HEK293 (cell line): ENCODE data around the gene PTPN3.

Experiments used
- CTCF ChIA-PET: fragments of 350-600 bp; formaldehyde crosslinking; extraction: SDS; loops from one replicate; lab custom pipeline; 2021; ENCODE audit warnings: antibody characterized with exemption; lab: Yijun Ruan, JAX
- POLR2A ChIA-PET: fragments of 300-600 bp; formaldehyde crosslinking; extraction: SDS; loops from one replicate; lab custom pipeline; 2020; ENCODE audit warnings: antibody characterized with exemption, inconsistent platforms; lab: Yijun Ruan, JAX
- H3K27ac ChIP-seq: fragments of 200-500 bp; sonication (Bioruptor generic); 2 replicates; pipeline ENCODE4 v1.5.1; 2014; ENCODE audit warnings: low read depth, low read length, control low read depth, inconsistent platforms; ENCODE audit errors: extremely low read depth
- H3K36me3 ChIP-seq, 2 experiments: fragments of 200-500 bp in 1 of 2; sonication (Bioruptor generic) in 1 of 2; 1 replicate in 1 of 2; 2 replicates in 1 of 2; pipeline ENCODE4 v1.5.1; 2014 to 2017; ENCODE audit warnings: inconsistent platforms in 2 of 2, low read length in 2 of 2; ENCODE audit not compliant: control insufficient read depth in 2 of 2, insufficient read depth in 1 of 2
- H3K4me1 ChIP-seq: fragments of 200-500 bp; sonication (Bioruptor generic); 2 replicates; pipeline ENCODE4 v1.5.1; 2014; ENCODE audit warnings: mild to moderate bottlenecking, low read length, inconsistent platforms; ENCODE audit not compliant: control insufficient read depth, insufficient read depth
- H3K4me3 ChIP-seq: 2 replicates; pipeline ENCODE4 v1.5.1; 2011; ENCODE audit warnings: low read depth, mild to moderate bottlenecking, control low read depth, low read length, moderate library complexity
- H3K9me3 ChIP-seq: fragments of 200-500 bp; sonication (Bioruptor generic); 2 replicates; pipeline ENCODE4 v1.5.1; 2014; ENCODE audit warnings: low read depth, low read length, inconsistent platforms; ENCODE audit not compliant: control insufficient read depth, insufficient read depth
- BCL11A ChIP-seq: fragments of 450-650 bp; formaldehyde crosslinking; IDR thresholded peaks from 2 replicates; pipeline ENCODE4 v1.5.1; 2016; ENCODE audit warnings: low read depth, missing biosample characterization, missing genetic modification characterization
- KLF1 ChIP-seq: fragments of 450-650 bp; formaldehyde crosslinking; IDR thresholded peaks from 2 replicates; pipeline ENCODE4 v1.5.1; 2016; ENCODE audit warnings: missing biosample characterization, missing genetic modification characterization
- KLF7 ChIP-seq: fragments of 450-650 bp; formaldehyde crosslinking; IDR thresholded peaks from 2 replicates; pipeline ENCODE4 v1.5.1; 2016; ENCODE audit warnings: missing biosample characterization, missing genetic modification characterization, borderline replicate concordance
- OSR2 ChIP-seq: fragments of 450-650 bp; formaldehyde crosslinking; IDR thresholded peaks from 2 replicates; pipeline ENCODE4 v1.5.1; 2016; ENCODE audit warnings: missing biosample characterization, missing genetic modification characterization
- RBAK ChIP-seq: fragments of 450-650 bp; formaldehyde crosslinking; IDR thresholded peaks from 2 replicates; pipeline ENCODE4 v1.5.1; 2016; ENCODE audit warnings: missing biosample characterization, missing genetic modification characterization
- SP3 ChIP-seq: fragments of 450-650 bp; formaldehyde crosslinking; IDR thresholded peaks from 2 replicates; pipeline ENCODE4 v1.5.1; 2016; ENCODE audit warnings: missing biosample characterization, missing genetic modification characterization
- ZIC2 ChIP-seq: fragments of 450-650 bp; formaldehyde crosslinking; IDR thresholded peaks from 2 replicates; pipeline ENCODE4 v1.5.1; 2016; ENCODE audit warnings: missing biosample characterization, missing genetic modification characterization
- ZNF114 ChIP-seq: fragments of 450-650 bp; formaldehyde crosslinking; IDR thresholded peaks from 2 replicates; pipeline ENCODE4 v1.5.0; 2017; ENCODE audit warnings: missing biosample characterization, missing genetic modification characterization
- ZNF140 ChIP-seq: fragments of 450-650 bp; formaldehyde crosslinking; IDR thresholded peaks from 2 replicates; pipeline ENCODE4 v1.5.1; 2016; ENCODE audit warnings: missing biosample characterization, missing genetic modification characterization
- ZNF157 ChIP-seq: fragments of 450-650 bp; formaldehyde crosslinking; IDR thresholded peaks from 2 replicates; pipeline ENCODE4 v1.5.1; 2016; ENCODE audit warnings: missing biosample characterization, missing genetic modification characterization
- ZNF16 ChIP-seq: fragments of 450-650 bp; formaldehyde crosslinking; IDR thresholded peaks from 2 replicates; pipeline ENCODE4 v1.5.1; 2016; ENCODE audit warnings: low read depth, missing biosample characterization, missing genetic modification characterization
- ZNF2 ChIP-seq: fragments of 450-650 bp; formaldehyde crosslinking; IDR thresholded peaks from 2 replicates; pipeline ENCODE4 v1.5.1; 2016; ENCODE audit warnings: missing biosample characterization, missing genetic modification characterization
- ZNF292 ChIP-seq: fragments of 450-650 bp; formaldehyde crosslinking; IDR thresholded peaks from 2 replicates; pipeline ENCODE4 v1.5.1; 2016; ENCODE audit warnings: low read depth, missing biosample characterization, missing genetic modification characterization, borderline replicate concordance
- ZNF311 ChIP-seq: fragments of 450-650 bp; formaldehyde crosslinking; IDR thresholded peaks from 2 replicates; pipeline ENCODE4 v1.5.1; 2017; ENCODE audit warnings: missing biosample characterization, missing genetic modification characterization, borderline replicate concordance
- ZNF324 ChIP-seq: fragments of 450-650 bp; formaldehyde crosslinking; IDR thresholded peaks from 2 replicates; pipeline ENCODE4 v1.5.1; 2016; ENCODE audit warnings: missing biosample characterization, missing genetic modification characterization
- ZNF518A ChIP-seq: fragments of 450-650 bp; formaldehyde crosslinking; conservative IDR thresholded peaks from 2 replicates; pipeline ENCODE4 v1.5.1; 2016; ENCODE audit warnings: low read depth, missing biosample characterization, missing genetic modification characterization
- ZNF544 ChIP-seq: fragments of 450-650 bp; formaldehyde crosslinking; IDR thresholded peaks from 2 replicates; pipeline ENCODE4 v1.5.0; 2017; ENCODE audit warnings: missing biosample characterization, missing genetic modification characterization
- ZNF561 ChIP-seq: fragments of 450-650 bp; IDR thresholded peaks from 2 replicates; pipeline ENCODE4 v1.5.1; 2018; ENCODE audit warnings: missing biosample characterization, missing genetic modification characterization, borderline replicate concordance
- ZNF660 ChIP-seq: fragments of 450-650 bp; IDR thresholded peaks from 2 replicates; pipeline ENCODE4 v1.5.1; 2018; ENCODE audit warnings: missing biosample characterization, mild to moderate bottlenecking, missing genetic modification characterization
- ZNF664 ChIP-seq: fragments of 450-650 bp; formaldehyde crosslinking; IDR thresholded peaks from 2 replicates; pipeline ENCODE4 v1.5.1; 2016; ENCODE audit warnings: missing biosample characterization, missing genetic modification characterization
- ZNF785 ChIP-seq: fragments of 450-650 bp; formaldehyde crosslinking; IDR thresholded peaks from 2 replicates; pipeline ENCODE4 v1.5.1; 2016; ENCODE audit warnings: missing biosample characterization, missing genetic modification characterization
- ZSCAN5A ChIP-seq: fragments of 450-650 bp; formaldehyde crosslinking; IDR thresholded peaks from 2 replicates; pipeline ENCODE4 v1.5.1; 2016; ENCODE audit warnings: missing biosample characterization, missing genetic modification characterization
- TF ChIP-seq, protein P1 (sequence below): fragments of 450-650 bp; formaldehyde crosslinking; IDR thresholded peaks from 2 replicates; pipeline ENCODE4 v1.5.1; 2017; ENCODE audit warnings: missing biosample characterization, missing genetic modification characterization
- TF ChIP-seq, protein P2 (sequence below): fragments of 450-650 bp; formaldehyde crosslinking; IDR thresholded peaks from 2 replicates; pipeline ENCODE4 v1.5.1; 2017; ENCODE audit warnings: missing biosample characterization, missing genetic modification characterization

Gene PTPN3

DNA sequence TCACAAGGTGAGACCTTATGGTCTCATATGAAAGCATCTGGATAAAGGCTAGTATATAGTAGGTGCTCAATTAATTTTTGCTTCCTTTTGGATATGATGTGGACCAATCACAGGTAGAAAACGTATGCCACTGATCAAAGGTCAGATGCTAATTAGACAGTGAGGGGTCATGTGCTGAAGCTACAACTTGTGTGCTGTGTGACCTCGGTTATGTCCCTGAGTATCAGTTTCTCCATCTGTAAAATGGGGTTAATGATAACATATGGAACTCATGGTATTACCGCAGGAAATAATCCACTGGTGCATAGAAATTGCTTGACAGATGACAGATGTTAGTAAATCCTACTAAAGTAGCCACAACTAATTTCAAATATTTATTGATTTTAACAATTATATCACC is 62.0 kb downstream of the PTPN3 start:
- Histone ChIP-seq H3K9me3 (no peaks in the 10 kb centered on the region), H3K4me1 (no peaks in the 10 kb centered on the region), H3K27ac (no peak overlapping the region), H3K36me3 (peaks cover 6 to 36% of the 10 kb centered on the region in 2 experiments; a peak in 2 of 3 replicates), H3K4me3 (no peak overlapping the region)
- TF ChIP-seq ZIC2 (no peak), ZNF518A (tag by site-specific recombination) (no peak), ZSCAN5A (tag by site-specific recombination) (no peak), ZNF664 (tag by site-specific recombination) (peak; percentile 32; the same call in 1 of the 2 replicates), ZNF114 (tag by site-specific recombination) (no peak)
- TF ChIP-seq, protein P1, sequence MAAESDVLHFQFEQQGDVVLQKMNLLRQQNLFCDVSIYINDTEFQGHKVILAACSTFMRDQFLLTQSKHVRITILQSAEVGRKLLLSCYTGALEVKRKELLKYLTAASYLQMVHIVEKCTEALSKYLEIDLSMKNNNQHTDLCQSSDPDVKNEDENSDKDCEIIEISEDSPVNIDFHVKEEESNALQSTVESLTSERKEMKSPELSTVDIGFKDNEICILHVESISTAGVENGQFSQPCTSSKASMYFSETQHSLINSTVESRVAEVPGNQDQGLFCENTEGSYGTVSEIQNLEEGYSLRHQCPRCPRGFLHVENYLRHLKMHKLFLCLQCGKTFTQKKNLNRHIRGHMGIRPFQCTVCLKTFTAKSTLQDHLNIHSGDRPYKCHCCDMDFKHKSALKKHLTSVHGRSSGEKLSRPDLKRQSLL: no peak
- ChIA-PET CTCF (interaction anchor here (0.6 kb wide), 1 partner anchor 633 kb away, joined by 3 read pairs; no protein-coding TSS in a partner anchor), POLR2A (no interaction called here)

DNA sequence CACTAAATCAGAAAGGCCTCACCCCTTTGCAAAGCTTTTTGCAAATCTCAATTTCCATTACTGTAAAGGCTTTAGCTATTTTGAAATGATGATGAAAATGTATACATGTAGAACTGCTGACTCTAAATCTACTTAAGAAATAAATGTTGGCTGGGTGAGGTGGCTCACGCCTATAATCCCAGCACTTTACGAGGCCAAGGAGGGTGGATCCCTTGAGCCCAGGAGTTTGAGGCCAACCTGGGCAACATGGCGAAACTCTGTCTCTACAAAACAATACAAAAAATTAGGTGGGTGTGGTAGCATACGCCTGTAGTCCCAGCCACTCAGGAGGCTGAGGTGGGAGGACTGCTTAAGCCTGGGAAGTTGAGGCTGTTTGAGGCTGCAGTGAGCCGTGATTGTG is 64.6 kb downstream of the PTPN3 start:
- ChIA-PET POLR2A (no interaction called here), CTCF (no interaction called here)
- Histone ChIP-seq H3K36me3 (peaks cover 6 to 48% of the 10 kb centered on the region in 2 experiments; a peak in 2 of 3 replicates), H3K27ac (no peak overlapping the region), H3K4me3 (no peak overlapping the region), H3K9me3 (no peaks in the 10 kb centered on the region), H3K4me1 (no peaks in the 10 kb centered on the region)
- TF ChIP-seq ZNF324 (tag by site-specific recombination): no peak
- TF ChIP-seq KLF1 (tag by site-specific recombination): peak; percentile 62

DNA sequence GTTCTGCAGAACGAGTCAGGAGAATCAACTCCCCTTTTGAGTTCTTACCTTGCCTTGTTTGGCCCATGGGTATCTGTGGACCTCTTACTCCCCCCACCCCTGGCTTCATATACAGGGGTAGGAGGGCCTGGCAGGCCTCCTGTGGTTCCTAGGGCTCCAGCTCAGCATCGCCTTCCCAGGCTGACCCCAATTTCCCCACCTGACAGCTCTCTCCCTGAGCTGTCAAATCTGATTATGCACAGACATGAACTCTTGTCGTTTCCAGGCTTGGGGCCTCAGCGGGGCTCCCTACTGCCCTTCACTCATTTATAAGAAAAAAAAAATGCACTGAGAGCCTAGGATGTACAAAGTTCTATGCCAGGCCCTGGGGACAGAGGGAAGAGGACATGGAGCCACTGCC is 67.9 kb downstream of the PTPN3 start:
- Histone ChIP-seq H3K27ac (no peak overlapping the region), H3K4me1 (no peaks in the 10 kb centered on the region), H3K9me3 (no peaks in the 10 kb centered on the region), H3K4me3 (no peak overlapping the region), H3K36me3 (peaks cover 6 to 53% of the 10 kb centered on the region in 2 experiments; a peak in 2 of 3 replicates)
- ChIA-PET POLR2A (no interaction called here), CTCF (no interaction called here)
- TF ChIP-seq ZNF660 (tag by site-specific recombination): no peak
- TF ChIP-seq RBAK (tag by site-specific recombination): no peak
- no peak for TF ChIP-seq ZNF140 (tag by site-specific recombination)
- no peak for TF ChIP-seq OSR2 (tag by site-specific recombination)
- no peak for TF ChIP-seq ZNF292
- TF ChIP-seq ZNF785: no peak
- no peak for TF ChIP-seq ZNF16
- no peak for TF ChIP-seq ZNF157 (tag by site-specific recombination)
- TF ChIP-seq ZNF2 (tag by site-specific recombination): no peak
- no peak for TF ChIP-seq SP3 (tag by site-specific recombination)
- TF ChIP-seq ZNF561 (tag by site-specific recombination): no peak
- TF ChIP-seq, protein P2, sequence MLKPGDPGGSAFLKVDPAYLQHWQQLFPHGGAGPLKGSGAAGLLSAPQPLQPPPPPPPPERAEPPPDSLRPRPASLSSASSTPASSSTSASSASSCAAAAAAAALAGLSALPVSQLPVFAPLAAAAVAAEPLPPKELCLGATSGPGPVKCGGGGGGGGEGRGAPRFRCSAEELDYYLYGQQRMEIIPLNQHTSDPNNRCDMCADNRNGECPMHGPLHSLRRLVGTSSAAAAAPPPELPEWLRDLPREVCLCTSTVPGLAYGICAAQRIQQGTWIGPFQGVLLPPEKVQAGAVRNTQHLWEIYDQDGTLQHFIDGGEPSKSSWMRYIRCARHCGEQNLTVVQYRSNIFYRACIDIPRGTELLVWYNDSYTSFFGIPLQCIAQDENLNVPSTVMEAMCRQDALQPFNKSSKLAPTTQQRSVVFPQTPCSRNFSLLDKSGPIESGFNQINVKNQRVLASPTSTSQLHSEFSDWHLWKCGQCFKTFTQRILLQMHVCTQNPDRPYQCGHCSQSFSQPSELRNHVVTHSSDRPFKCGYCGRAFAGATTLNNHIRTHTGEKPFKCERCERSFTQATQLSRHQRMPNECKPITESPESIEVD (tag by site-specific recombination): no peak
- TF ChIP-seq ZNF544 (tag by site-specific recombination): no peak
- TF ChIP-seq ZNF311 (tag by site-specific recombination): no peak
- TF ChIP-seq BCL11A: no peak
- no peak for TF ChIP-seq KLF7 (tag by site-specific recombination)
